Middle frontal gyrus (tissue), 1 donor: Measurements from ENCODE around the gene FAM43A.
A peak's percentile ranks its signal among the peaks of the same experiment; 100 is the strongest.

Experiments
- DNase-seq: peaks from one replicate; pipeline ENCODE4 v3.0.0-alpha.2; 2015; ENCODE audit warnings: low spot score; ENCODE audit errors: extremely low spot score

FAM43A gene, protein sequence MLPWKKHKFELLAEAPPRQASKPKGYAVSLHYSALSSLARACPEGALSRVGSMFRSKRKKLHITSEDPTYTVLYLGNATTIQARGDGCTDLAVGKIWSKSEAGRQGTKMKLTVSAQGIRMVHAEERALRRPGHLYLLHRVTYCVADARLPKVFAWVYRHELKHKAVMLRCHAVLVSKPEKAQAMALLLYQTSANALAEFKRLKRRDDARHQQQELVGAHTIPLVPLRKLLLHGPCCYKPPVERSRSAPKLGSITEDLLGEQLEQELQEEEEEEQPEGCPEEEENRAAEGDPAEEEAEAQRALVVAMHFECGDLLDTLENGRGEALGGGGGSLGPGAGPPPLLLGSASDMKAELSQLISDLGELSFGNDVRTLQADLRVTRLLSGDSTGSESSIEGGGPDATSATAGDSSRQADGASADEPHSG

GRCh38 chr3:194685718-194686413, at the start of gene FAM43A:
FAM43A (plus strand) TSS chr3:194685883; CDS start chr3:194686827, 944 bp downstream.
- DNase-seq: peak; percentile 65

DNA sequence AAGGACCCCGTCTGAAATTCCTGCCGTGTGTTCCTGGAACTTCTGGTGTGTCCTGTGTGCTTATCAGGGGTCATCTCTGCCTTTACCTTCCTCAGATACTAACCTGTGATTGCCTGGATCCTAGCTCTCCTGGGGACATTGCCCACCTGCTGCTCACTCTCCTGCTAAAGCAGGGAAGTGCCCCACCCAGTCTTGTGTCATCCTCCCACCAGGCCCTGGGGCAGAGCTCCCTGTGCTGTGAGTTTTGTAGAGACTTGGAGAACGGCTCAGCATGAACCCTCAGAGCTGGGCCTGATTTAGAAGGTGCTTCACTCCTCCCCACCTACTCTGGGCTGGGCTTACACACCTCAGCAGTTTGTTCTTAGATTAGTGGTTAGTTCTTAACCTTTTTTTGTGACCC, 48.6 kb upstream of the FAM43A start:
- no peak for DNase-seq

GRCh38 chr3:194637541-194638400, 47.9 kb upstream of the FAM43A start:
- DNase-seq: no peak

- no peak for DNase-seq
These were observed 46.6 kb upstream of the FAM43A start for GRCh38 chr3:194638991-194639605.

GRCh38 chr3:194640829-194641228, 44.9 kb upstream of the FAM43A start:
- DNase-seq: no peak

DNA sequence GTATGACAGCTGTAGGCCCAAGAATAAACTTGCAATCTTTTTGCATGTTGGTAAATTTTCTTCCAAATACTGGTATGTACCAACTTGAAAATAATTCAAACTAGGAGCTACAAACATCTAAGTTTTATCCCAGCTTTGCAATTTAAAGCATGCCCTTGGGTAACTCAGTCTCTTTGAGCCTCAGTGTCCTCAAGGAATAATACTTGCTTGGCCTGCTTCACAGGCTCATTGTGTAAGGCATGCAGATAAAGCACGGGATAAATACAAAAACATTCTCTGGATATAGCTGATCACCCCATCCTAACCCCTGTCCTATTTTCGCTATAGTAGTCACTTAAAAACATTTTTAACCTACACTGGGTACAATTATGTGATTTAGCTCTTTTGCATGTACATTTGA, 42.9 kb upstream of the FAM43A start:
- DNase-seq: no peak

DNA sequence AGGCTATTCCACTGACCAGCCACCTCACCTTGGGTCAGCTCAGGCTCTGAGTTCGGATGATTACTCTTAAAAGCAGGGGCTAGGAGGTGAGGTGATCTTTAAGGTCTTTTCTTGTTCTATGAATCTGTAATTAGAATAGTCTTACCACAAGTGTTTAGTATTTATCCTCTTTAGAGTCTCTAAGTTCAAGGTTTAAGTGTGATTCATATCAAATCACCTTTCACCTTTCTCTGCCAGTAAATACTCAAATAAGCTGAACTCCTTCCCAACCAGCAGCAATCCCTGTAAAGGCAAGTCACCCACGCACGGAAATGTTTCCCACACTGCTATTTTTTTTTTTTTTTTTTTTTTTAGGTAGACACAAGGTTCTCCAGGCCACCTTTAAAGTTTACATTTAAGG, 37.9 kb upstream of the FAM43A start:
- no peak for DNase-seq

DNA sequence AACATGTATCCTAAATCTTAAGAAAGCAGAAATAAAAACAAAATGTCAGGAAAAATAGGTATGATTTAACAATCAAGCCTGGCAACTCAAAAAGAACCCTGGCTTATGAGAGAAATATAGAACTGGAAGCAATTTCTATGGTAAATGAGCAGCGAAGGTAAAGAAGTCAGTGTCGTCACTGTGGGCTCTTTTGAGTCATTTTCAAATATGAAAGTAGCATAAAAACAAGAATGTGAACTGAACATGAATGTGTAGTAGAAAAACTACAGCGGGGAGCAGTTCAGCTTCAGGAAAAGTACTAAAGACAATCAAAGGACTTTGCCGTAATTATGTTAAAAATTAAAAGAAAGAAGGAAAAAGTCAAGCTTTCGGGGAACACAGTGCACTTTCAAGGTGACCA, 31.2 kb upstream of the FAM43A start:
- DNase-seq: no peak

DNA sequence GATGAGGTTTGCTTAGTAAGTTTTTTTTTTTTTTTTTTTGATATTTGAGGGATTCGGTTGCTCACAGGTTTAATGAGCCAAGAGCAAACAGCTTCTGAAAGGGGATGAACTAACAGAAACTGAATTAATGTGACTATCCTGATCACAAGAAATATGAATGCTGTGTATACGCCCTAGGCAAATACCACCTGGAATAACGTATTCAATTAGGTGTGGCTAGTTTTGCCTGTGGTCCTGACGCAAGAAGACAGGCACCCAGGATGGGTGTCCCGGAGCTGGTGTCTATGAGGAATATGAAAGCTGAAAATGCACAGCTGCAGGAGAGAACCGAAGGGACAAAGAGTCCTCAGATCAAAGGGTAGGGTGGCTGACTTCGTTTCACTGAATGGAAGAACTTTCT, 28.2 kb upstream of the FAM43A start:
- DNase-seq: no peak

GRCh38 chr3:194658477-194659242, 27.0 kb upstream of the FAM43A start:
- DNase-seq: no peak

DNA sequence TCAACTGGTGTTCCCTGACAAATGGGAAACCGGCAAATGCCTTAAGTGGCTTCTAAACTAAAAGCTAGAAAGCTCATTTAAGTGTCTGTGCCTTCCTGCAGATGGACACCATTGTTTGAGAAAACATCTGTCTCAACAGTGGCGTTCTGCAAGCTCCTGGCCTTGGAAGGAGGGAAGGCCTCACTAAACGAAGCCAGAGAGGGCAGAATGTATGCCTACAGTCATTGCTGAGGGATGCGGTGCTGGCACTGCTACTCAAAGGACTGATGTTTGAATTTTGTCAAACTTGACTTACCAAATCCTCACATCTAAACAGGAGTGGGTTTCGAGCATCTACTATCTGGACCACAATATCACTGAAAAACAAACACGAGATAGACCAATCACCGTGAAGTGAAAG, 25.9 kb upstream of the FAM43A start:
- DNase-seq: no peak

- DNase-seq: no peak
These were observed 24.3 kb upstream of the FAM43A start for GRCh38 chr3:194661374-194661773.

DNA sequence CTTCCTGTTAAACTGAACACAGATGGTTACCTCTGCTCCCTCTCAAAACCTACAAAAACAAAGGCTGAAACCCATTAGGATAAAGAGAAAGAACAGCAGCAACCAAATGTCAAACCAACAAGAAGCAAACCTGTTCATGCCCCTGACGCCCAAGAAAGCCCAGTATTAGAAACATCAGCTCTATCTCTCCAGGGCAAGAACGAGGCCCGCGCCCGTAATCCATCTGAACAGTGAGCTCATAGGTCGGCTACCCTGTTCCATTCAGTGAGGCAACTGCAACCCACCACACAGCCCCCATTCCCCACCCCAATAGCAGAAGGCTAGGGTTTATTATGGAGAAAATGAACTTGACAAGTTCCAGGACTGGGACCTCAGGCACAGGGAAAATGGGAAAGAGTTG, 23.7 kb upstream of the FAM43A start:
- no peak for DNase-seq

DNA sequence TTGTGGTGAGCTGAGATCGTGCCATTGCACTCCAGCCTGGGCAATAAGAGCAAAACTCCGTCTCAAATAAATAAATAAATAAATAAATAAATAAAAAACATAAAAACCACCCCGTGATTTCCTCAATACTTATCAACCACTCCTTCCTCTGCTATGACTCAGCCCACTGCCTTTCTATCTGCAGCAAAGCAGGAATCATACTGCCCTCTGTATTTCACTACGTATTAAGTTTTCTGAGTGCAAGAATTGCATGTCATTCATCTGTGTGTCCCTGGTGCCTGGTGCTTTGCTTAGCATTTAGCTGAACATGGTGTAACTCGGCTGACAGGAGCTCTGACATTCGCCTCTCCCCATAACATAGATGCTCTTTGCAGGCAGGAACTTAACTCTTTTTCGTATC, 20.8 kb upstream of the FAM43A start:
- DNase-seq: no peak

GRCh38 chr3:194667363-194667762, 18.3 kb upstream of the FAM43A start:
- no peak for DNase-seq

DNA sequence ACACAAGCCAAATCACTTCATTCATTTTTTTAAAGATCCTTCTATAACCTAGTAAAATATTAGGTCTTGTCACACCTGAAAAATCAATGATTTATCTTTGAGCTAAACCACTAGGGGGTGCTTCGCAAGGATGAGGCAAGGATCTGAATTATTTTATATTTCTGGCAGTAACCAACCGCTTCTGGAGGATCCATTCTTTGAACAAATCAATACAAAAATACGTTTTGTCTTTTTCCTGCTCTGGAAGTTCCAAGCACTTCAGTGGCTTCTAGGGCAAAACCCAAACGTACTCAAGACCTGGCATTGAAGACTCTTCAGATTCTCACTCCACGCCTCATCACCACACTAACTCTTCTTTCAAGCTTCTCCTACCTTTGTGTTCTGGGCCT, 14.2 kb upstream of the FAM43A start:
- no peak for DNase-seq

DNA sequence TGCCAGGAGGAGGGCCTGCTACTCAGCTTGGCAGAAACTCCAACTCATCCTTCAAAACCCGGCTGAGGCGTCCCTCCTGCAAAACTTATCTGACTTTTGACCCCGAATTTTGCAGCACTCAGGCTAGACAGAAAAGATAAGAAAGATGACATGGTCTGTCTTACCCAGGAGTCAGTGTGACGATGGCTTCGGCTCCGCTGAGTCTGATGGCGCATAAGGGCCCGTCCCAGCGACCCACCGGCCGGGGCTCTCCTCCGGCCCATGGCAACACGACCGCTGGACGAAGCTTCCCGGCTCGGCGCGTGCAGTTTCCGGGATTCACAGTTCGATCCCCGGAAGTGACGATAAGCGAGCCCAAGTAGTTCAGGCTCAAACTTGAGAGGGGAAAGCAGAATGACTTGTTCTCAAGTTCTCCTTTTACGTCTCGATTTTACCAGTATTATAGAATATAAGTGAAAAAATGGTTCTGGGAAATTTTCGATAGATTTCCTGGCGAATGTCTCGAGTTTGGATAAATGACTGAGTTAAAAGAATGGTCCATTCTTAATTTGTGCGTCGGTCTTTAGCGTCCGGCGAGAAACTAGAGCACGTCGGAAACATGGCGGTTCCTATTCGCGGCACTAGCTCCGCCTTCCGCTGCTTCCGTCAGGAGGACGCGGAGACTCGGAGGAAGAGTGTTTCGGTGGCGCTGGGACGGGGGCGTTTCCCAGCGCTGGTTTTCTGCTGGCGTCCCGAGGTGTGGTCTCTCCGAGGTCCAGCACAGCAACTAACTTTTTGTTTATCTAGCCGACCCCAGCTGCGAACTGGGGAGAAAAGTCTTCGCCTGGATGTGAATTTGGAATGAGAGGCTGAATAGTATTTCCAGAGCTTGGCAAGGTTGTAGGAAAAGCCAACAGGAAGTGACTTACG, 13.5 kb upstream of the FAM43A start, which contains the start of gene LSG1:
Gene LSG1 (minus strand): TSS at position 292 of the 909 bp plus-strand sequence. CDS start 29 bp downstream, at position 263.
- peak; percentile 92 for DNase-seq

DNA sequence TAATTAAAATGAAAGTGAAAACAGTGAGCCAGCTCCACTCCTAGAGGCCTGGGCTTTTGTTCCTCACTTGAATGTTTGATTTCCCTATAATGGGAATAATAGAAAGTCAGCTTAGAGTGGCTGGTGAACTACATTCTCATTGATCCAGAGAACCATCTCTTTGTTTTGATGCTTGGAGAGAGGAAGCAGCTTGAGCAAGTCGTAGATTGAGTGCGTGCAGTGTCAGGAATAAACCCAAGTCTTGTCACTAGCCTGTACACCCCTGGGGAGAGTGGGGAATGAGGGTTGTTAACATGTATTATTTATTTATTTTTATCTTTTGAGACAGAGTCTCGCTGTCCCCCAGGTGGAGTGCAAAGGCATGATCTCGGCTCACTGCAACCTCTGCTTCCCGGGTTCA, 12.8 kb upstream of the FAM43A start:
- no peak for DNase-seq

DNA sequence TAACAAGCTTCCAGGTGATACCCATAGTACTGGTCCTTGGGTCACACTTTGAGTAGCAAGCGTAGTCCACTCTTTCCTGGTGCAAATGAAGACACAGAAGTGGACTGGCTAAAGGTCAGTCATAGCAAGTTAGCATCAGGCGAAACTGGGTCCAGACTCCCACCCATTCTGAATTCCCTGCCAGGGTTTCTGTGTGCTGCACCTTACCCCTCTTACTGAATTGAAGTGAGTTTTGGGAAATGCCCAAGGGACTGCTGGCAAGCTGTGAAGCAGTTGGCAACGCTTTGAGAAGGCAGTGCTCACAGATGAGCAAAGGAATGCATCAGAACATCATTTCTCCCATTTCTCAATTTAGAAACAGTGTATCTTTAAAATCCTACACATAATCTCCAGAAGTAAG, 11.9 kb upstream of the FAM43A start:
- peak; percentile 37 for DNase-seq
